Activated gamma-delta T cell treated with anti-CD3 and anti-CD28 coated beads, Interleukin-2, amount 50 U/mL, for 16 hours (primary cell): Measurements from ENCODE around the gene UGT1A10.
"Not testable (repeated sequence)": the region's sequence is repeated elsewhere in the genome, so short reads cannot be mapped to it uniquely, and the experiment has no call there.

Experiments used
- DNase-seq: peaks from one replicate; pipeline ENCODE4 v3.0.0-alpha.2; 2020; ENCODE audit warnings: low read depth

Gene UGT1A10

GRCh38 chr2:233655943-233656342 is 19.7 kb downstream of the UGT1A10 start:
- DNase-seq: not testable (repeated sequence)

- no peak for DNase-seq
Measured at GRCh38 chr2:233656443-233656842, 20.2 kb downstream of the UGT1A10 start.

DNA sequence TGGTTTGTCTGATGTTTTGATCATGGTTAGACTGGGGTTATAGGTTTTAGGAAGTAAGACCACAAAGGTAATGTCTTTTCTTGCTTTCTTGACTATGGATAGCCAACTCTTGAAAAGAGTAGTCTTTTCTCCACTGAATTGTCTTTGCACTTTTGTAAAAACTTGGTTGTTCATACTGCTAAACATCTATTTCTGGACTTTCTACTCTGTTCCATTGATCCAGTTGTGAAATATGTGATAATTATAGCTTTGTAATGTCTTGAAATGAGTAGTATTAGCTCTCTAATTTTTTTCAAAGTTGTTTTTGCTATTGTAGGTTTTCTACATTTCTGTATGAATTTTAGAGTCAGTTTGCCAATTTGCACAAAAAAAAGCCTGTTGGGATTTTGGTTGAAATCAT is 22.4 kb downstream of the UGT1A10 start:
- DNase-seq: no peak

GRCh38 chr2:233663911-233664310 is 27.7 kb downstream of the UGT1A10 start:
- no peak for DNase-seq

- no peak for DNase-seq
Measured at GRCh38 chr2:233668605-233669260, 32.5 kb downstream of the UGT1A10 start.

DNA sequence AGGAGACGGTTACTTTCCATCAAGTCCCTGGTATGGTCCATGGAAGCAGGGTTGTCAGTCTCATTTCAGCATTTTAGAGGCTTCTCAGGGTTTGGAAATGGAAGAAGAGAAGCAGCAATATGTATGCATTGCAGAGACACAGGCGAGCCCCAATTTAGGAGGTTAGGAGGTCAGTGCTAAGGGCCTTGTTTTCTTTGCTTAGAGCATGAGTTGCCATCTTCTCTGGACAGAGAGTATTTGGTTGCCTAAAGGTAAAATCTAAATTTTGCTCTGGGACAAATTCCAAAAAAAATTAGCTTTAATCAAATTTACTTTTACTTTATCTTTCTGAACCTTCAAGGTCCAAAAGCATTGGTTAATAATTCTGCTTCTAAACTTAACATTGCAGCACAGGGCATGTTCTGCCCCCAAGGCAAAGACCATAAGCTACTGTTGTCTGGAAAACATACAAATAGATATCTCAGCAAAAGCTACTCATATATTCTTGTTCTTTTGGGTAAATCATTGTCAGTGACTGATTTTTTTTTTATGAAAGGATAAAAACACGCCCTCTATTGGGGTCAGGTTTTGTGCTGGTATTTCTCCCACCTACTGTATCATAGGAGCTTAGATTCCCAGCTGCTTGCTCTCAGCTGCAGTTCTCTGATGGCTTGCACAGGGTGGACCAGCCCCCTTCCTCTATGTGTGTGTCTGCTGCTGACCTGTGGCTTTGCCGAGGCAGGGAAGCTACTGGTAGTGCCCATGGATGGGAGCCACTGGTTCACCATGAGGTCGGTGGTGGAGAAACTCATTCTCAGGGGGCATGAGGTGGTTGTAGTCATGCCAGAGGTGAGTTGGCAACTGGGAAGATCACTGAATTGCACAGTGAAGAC is 35.3 kb downstream of the UGT1A10 start, which contains the start of gene UGT1A9:
TSS of gene UGT1A9 (plus strand) at position 609 of the 872 bp plus-strand sequence. CDS start at position 646, 37 bp downstream.
- DNase-seq: no peak

- DNase-seq: no peak
Measured at GRCh38 chr2:233672886-233673285, 36.6 kb downstream of the UGT1A10 start.

- DNase-seq: no peak
Measured at GRCh38 chr2:233673896-233674295, 37.6 kb downstream of the UGT1A10 start.

GRCh38 chr2:233674314-233674713 is 38.1 kb downstream of the UGT1A10 start:
- no peak for DNase-seq

- DNase-seq: no peak
Measured at GRCh38 chr2:233674995-233675394, 38.7 kb downstream of the UGT1A10 start.

DNA sequence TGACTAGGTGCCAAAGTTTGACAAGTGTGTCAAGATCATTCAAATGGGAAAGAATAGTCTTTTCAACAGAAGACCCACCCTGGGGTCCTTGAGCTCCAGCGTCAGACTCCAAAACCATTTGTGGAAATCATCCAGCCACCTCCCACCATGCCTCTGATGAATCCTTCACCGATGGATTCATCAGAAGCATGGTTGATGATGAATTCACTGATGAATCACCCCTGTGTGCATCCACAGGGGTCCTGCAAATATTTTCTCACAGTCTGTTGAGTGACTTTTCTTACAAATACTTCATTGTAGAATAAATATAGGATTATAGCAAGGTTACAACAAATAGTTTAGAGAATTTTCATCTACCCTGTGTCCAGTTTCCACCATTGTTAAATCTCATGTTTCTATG is 39.8 kb downstream of the UGT1A10 start:
- no peak for DNase-seq

GRCh38 chr2:233679196-233679595 is 42.9 kb downstream of the UGT1A10 start:
- no peak for DNase-seq

GRCh38 chr2:233680361-233681045 is 44.3 kb downstream of the UGT1A10 start:
- DNase-seq: no peak

DNA sequence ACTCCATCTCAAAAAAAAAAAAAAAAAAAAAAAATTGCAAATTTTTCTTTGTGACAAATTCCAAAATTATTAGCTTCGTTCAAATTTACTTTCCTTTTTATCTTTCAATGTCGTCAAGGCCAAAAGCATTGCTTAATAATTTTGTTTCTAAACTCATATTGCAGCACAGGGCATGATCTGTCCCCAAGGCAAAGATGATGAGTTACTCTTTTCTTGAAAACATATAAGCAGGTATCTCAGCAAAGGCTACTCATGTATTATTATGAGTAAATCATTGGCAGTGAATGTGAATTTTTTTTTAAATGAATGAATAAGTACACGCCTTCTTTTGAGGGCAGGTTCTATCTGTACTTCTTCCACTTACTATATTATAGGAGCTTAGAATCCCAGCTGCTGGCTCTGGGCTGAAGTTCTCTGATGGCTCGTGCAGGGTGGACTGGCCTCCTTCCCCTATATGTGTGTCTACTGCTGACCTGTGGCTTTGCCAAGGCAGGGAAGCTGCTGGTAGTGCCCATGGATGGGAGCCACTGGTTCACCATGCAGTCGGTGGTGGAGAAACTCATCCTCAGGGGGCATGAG is 45.4 kb downstream of the UGT1A10 start, which contains the start of gene UGT1A7:
TSS of gene UGT1A7 (plus strand) at position 381 of the 579 bp plus-strand sequence. CDS start at position 418, 37 bp downstream.
- no peak for DNase-seq

- DNase-seq: no peak
Measured at GRCh38 chr2:233684640-233685039, 48.4 kb downstream of the UGT1A10 start.

DNA sequence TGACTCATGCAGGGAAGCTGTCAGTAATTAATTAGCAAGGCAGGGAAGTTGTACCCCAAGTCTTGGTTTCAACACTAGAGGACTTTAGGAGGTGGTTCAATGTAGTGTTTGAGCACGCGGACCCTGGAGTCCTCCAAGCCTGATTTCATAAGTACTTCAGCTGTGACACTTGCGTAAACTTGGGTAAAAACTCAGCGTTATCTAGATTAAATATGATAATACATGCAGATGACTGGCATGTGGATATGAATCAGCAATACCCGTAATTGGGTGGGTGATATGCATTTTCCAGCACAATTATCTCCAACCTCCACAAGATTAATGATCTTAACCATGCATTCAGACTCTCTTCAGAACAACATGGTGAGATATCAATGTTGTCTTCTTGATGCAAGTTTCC is 50.7 kb downstream of the UGT1A10 start:
- no peak for DNase-seq

DNA sequence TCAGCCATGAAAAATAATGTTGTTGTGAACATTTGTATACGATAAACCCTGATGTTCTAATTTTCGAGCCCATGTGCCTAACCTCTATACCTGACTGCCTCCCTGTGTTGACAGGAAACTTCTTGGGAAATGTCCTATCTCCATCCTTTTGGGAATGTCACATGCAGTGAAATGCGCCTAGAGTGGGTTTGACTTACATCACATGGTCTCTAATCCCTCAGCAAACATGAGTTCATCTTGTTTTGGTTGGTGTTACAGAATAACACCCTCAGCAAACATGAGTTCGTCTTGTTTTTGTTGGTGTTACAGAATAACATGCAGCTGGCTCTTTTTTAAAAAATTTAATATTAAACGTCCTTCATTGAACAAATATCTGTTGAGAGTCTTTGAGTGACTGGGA is 52.1 kb downstream of the UGT1A10 start:
- no peak for DNase-seq

- DNase-seq: no peak
Measured at GRCh38 chr2:233689031-233689430, 52.8 kb downstream of the UGT1A10 start.

DNA sequence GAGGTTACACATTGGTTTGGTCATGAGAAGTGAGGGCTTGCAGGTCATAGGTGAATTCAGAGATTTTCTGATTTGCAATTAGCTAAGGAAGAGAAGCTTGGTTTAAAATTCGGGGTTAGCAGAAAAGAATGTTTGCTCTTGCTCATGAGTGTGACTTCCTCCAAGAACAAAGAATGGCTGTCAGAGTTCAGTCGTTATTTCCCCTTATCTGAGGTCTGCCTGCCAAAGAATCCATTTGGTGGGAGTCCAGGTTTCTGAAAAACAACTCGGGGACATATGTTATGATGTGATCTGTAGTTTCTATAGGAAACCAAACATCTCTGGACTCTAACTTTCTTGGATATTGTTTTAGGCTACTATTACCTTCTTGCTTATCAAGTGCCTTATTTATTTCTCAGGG is 53.3 kb downstream of the UGT1A10 start:
- no peak for DNase-seq

- DNase-seq: no peak
Measured at GRCh38 chr2:233690444-233690843, 54.2 kb downstream of the UGT1A10 start.

GRCh38 chr2:233691443-233692433 is 55.5 kb downstream of the UGT1A10 start:
- DNase-seq: no peak
